Right atrium auricular region (tissue), 2 donors: ENCODE data around the gene HPDL. TPM values are rescaled to one million over a fixed set of nuclear protein-coding genes. Genes with fewer than 3 reads are reported as not detected.

Experiments
- DNase-seq: peaks from one replicate; pipeline ENCODE4 v3.0.0-alpha.2; 2019; ENCODE audit warnings: low spot score
- H3K27ac ChIP-seq, 2 donors: fragments of 200-600 bp; sonication (generic); 1 replicate in 1 of 2; 2 replicates in 1 of 2; pipeline ENCODE4 v1.5.1; 2016 to 2019
- H3K27me3 ChIP-seq, 2 donors: fragments of 200-600 bp; sonication (generic); one replicate each; pipeline versions ENCODE4 v1.5.1 to v1.6.0; 2017 to 2019
- H3K36me3 ChIP-seq: fragments of 200-600 bp; sonication (generic); one replicate; pipeline ENCODE4 v1.5.1; 2016
- H3K4me1 ChIP-seq, 2 donors: fragments of 200-600 bp; sonication (generic); one replicate each; pipeline versions ENCODE4 v1.5.1 to v1.6.0; 2017 to 2019
- H3K4me3 ChIP-seq, 2 donors: fragments of 200-600 bp; sonication (generic); 1 replicate in 1 of 2; 2 replicates in 1 of 2; pipeline ENCODE4 v1.5.1; 2017 to 2019; ENCODE audit warnings: mild to moderate bottlenecking in 1 of 2, moderate library complexity in 1 of 2
- H3K9me3 ChIP-seq, 2 donors: fragments of 200-600 bp; sonication (generic); one replicate each; pipeline ENCODE4 v1.5.1; 2019
- total RNA-seq, 2 donors: library from RNA; depleted of rRNA; stranded (reverse); fragments of >200 nt; gene quantifications; one replicate each; pipeline ENCODE4 v1.1.0, GENCODE V29; 2016
- TF ChIP-seq, protein P1 (sequence below), 2 donors: fragments of 200-600 bp; sonication (generic); IDR thresholded peaks; one replicate each; pipeline ENCODE4 v1.5.1; 2019; ENCODE audit warnings: antibody characterized with exemption in 2 of 2

The HPDL gene
- total RNA-seq, 2 donors from 2014 or later, result not detected

DNA sequence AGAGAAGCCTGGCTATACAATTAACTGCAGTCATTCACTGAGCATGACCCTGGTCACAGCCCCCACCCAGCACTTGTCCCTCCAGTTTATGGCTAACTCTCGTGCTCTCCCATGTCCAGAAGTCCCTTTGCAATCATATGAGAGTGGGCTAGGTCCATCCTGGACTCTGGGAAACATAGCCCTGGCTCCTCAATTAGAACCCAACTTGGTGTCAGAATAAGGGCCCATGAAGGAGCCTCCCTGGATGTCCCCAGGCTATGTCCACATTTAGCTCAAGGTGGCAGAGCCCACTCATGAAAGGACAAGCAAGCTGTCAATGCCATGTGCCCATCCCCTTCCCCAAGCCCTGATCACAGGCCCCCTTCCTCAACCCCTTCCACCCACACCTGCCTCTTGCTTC lies 27.4 kb upstream of the HPDL start:
- no peaks in the 10 kb centered on the region for H3K36me3 ChIP-seq
- no peaks in the 10 kb centered on the region for H3K9me3 ChIP-seq
- TF ChIP-seq, protein P1, sequence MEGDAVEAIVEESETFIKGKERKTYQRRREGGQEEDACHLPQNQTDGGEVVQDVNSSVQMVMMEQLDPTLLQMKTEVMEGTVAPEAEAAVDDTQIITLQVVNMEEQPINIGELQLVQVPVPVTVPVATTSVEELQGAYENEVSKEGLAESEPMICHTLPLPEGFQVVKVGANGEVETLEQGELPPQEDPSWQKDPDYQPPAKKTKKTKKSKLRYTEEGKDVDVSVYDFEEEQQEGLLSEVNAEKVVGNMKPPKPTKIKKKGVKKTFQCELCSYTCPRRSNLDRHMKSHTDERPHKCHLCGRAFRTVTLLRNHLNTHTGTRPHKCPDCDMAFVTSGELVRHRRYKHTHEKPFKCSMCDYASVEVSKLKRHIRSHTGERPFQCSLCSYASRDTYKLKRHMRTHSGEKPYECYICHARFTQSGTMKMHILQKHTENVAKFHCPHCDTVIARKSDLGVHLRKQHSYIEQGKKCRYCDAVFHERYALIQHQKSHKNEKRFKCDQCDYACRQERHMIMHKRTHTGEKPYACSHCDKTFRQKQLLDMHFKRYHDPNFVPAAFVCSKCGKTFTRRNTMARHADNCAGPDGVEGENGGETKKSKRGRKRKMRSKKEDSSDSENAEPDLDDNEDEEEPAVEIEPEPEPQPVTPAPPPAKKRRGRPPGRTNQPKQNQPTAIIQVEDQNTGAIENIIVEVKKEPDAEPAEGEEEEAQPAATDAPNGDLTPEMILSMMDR (IDR thresholded peaks at IDR 0.05), result no peak
- no peak overlapping the region for H3K27ac ChIP-seq
- H3K4me3 ChIP-seq, result no peak overlapping the region
- no peaks in the 10 kb centered on the region for H3K27me3 ChIP-seq
- DNase-seq, result peak; percentile 46
- H3K4me1 ChIP-seq, result peaks cover 0 to 6% of the 10 kb centered on the region in 2 donors

DNA sequence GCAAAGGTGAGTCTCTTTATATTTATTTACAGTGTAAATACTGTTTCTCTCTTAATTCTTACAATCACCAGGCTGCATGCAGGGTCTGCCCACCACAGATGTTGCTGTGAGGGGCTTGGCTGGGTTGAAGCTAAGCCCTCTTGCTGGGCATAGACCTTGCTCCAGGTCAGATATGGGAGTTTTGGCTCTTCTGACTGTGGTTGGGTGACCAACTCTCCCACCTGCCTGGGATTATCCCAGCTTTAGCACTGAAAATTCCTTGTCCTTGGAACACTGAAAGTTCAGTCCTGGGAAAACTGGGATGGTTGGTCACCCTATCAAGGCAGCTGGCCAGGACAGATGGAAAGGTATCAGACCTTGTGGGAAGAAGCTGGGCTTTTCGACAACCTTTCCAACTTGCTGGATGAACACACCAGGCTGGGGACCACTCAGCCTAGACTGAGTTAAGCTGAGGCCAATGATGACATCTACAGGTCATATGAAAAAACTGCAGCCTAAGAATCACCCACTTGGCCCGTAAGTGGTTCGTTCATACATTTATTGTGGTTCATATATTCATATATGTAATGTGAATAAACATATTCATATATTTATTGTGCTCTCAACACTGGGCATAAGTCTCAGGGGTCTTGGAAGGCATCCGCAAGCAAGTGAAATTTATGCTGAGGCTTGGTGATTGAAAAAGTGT lies 26.6 kb upstream of the HPDL start:
- peak; percentile 64 for DNase-seq
- H3K4me3 ChIP-seq, result no peak overlapping the region
- peaks cover 0 to 12% of the 10 kb centered on the region in 2 donors for H3K4me1 ChIP-seq
- H3K27ac ChIP-seq, result no peak overlapping the region
- no peaks in the 10 kb centered on the region for H3K9me3 ChIP-seq
- no peaks in the 10 kb centered on the region for H3K27me3 ChIP-seq
- H3K36me3 ChIP-seq, result no peaks in the 10 kb centered on the region
- TF ChIP-seq, protein P1 (IDR thresholded peaks at IDR 0.05), result peak; percentile 66 to 83

DNA sequence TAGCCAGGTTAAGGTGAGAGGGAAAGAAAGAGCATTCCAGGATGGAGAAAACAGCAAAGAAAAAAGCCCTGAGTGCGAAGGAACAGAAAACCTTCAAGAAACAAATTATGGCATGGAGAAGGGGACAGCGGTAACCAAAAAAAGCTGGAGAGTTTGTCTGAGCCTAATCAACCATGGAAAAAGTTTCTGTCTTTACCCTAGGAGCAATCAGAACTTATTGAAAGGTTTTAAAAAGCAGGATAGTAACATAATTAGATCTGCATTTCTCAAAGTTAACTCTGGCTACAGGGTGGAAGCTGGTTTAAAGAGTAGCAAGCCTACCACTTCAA lies 26.1 kb upstream of the HPDL start:
- no peaks in the 10 kb centered on the region for H3K27me3 ChIP-seq
- no peaks in the 10 kb centered on the region for H3K36me3 ChIP-seq
- TF ChIP-seq, protein P1 (IDR thresholded peaks at IDR 0.05), result peak in 1 of 2 donors; percentile 16
- peaks cover 0 to 12% of the 10 kb centered on the region in 2 donors for H3K4me1 ChIP-seq
- H3K27ac ChIP-seq, result no peak overlapping the region
- H3K9me3 ChIP-seq, result no peaks in the 10 kb centered on the region
- no peak overlapping the region for H3K4me3 ChIP-seq
- DNase-seq, result no peak

DNA sequence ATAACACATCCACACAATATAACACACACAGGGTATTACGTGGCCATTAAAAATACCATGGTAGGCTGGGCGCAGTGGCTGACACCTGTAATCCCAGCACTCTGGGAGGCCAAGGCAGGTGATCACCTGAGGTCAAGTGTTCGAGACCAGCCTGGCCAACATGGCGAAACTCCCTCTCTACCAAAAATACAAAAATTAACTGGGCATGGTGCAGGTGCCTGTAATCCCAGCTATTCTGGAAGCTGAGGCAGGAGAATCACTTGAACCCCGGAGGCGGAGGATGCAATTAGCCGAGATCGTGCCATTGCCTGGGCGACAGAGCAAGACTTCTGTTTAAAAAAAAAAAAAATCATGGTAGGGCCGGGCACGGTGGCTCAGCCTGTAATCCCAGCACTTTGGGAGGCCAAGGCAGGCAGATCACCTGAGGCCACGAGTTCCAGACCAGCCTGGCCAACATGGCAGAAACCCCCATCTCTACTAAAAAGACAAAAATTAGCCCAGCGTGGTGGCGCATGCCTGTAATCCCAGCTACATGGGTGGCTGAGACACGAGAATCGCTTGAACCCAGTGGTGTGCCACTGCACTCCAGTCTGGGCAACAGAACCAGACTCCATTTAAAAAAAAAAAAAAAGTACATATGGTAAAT lies 24.1 kb upstream of the HPDL start:
- Histone ChIP-seq H3K27me3 (no peaks in the 10 kb centered on the region), H3K4me3 (peak overlapping the region; percentile 58 to 77), H3K27ac (peak overlapping the region; percentile 84 to 87), H3K36me3 (no peaks in the 10 kb centered on the region), H3K9me3 (no peaks in the 10 kb centered on the region), H3K4me1 (peaks cover 0 to 12% of the 10 kb centered on the region in 2 donors)
- TF ChIP-seq, protein P1 (IDR thresholded peaks at IDR 0.05), result no peak
- peak; percentile 43 for DNase-seq

DNA sequence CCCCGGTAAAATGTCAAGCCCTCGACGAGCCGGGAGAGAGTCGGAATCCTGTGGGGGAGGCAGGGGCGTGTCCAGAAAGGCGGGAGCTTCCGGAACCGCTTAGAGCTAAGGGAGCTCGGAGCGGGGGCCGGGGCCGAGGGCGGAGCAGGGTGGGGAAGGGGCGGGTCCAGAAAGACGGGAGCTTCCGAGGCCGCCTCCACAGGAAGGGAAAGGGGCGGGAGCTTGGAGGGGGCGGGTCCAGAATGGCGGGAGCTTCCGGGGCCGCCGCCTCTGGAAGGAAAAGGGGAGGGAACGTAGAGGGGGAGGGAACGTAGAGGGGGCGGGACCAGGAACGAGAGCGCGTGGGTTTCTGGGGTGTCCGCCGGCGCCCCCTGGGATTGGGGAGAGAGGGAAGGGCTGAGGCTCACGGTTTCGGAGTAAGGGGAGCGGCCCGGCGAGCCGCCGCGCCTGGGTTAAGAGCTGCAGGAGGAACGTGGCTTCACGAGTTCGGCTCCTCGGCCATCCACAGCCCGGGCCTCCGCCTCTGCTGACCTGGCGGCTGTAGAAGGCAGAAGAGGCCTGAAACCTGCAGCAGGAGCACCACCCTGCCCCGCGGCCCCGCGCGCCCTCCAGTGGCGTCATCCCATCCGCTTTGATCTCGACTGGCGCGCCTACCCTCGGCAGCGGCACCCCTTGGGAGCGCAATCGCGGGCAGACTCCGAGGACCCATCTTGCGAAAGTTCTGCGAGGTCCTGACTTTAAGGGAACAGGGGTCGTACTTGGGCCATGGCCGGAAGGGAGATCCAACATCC lies 23.0 kb upstream of the HPDL start:
- no peaks in the 10 kb centered on the region for H3K36me3 ChIP-seq
- H3K4me3 ChIP-seq, result peak overlapping the region; percentile 73 to 77
- peak overlapping the region; percentile 87 to 93 for H3K27ac ChIP-seq
- no peaks in the 10 kb centered on the region for H3K9me3 ChIP-seq
- DNase-seq, result peak; percentile 96
- peaks cover 0 to 12% of the 10 kb centered on the region in 2 donors for H3K4me1 ChIP-seq
- TF ChIP-seq, protein P1 (IDR thresholded peaks at IDR 0.05), result peak; percentile 63 to 80
- no peaks in the 10 kb centered on the region for H3K27me3 ChIP-seq
